T-helper 1 cell treated with Interleukin-12 subunit alpha and Interleukin-12 subunit beta and Interleukin-4 antibody, amounts not matched to agents 30 ng/mL and 1 ng/mL, for 36 hours (primary cell): ENCODE data around the gene LLGL1. TPM values are rescaled to one million over a fixed set of nuclear protein-coding genes. Genes with fewer than 3 reads are reported as not detected.

Experiments used
- intact Hi-C: fragments of 100-400 bp; cut with micrococcal nuclease; formaldehyde crosslinking; loops from one replicate; pipeline ENCODE4 v1.15.1; 2024
- total RNA-seq: library from RNA; stranded (reverse); gene quantifications from 2 replicates; pipeline ENCODE4 v1.2.3, GENCODE V29; 2022

The LLGL1 gene
- total RNA-seq, 1 donor from 2014 or later, result 21.9 TPM

DNA sequence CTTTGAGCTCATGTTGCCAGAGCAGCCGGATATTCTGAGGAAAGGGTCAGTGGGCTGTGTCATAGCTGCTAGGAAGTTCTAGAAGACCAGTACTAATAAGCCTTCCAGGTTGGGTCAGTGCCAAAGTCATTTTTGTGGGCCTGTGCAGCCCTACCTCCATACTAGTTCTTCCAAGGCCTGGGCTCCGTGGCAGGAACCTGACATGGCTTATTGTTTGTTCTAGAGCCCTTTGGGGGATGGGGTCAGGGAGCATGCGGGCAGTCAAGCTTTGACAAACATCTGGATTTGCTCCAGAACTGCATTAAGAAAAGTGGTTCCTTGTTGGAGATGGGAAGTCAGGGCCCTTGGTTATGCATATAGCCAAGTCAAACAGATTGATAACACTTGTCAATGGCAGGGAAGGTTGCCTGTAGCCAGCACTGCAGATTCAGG is 34.2 kb upstream of the LLGL1 start:
- intact Hi-C loops, result no loop called here

- intact Hi-C loops, result no loop called here
Measured at GRCh38 chr17:18191967-18192366, 33.5 kb upstream of the LLGL1 start.

GRCh38 chr17:18194394-18194793 is 31.0 kb upstream of the LLGL1 start:
- intact Hi-C loops, result no loop called here

- intact Hi-C loops, result no loop called here
Measured at GRCh38 chr17:18194804-18195203, 30.6 kb upstream of the LLGL1 start.

DNA sequence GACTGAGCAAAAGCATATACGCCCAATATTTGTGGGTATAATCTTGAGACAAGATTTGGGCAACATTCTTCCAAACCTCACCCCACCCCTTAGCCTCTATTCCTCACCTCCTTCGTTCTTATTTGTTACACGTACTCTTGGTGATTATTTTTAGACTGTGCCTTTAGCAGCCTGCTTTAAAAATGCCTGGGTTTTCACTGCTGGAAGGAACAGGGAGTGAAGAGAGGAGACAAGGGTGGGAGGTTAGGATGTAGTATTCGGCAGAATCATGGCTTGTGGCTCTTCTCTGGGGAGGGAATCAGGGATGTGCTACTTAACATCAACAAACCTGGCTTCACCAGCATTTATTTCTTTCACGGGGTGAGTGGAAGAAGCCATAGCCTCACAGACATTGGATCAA is 30.2 kb upstream of the LLGL1 start:
- intact Hi-C loops, result no loop called here

DNA sequence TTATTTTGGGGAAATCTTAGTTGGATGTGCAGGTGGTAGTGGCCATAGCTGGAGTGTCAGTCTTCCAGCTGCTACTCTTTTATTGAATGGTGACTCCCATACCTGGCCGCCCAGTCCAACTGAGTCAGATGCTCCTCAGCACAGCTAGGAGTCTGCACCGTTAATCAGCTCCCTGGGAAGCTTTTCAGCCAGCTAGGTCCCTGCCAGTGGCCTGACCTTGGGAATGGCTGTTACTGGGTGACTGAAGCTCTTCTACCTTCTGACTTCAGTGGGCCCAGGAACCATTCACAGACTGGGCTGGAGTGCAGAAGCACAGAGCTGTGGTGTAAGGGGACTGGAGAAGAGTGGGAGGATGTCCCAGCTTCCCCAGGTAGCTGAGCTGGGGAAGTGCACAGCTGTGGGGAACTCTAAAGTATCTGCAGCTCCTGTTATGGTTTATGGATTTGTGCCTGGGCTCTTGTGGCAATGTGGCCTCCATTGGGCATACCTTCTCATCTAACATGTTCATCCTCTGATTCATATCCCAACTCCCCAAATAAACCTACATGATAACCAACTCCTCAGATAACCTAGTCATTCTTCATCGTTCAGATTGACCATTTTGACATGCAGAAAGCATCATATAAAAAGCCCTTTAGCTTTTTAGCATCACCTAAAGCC is 27.8 kb upstream of the LLGL1 start:
- intact Hi-C loops, result no loop called here

- intact Hi-C loops, result no loop called here
Measured at GRCh38 chr17:18198530-18198929, 26.9 kb upstream of the LLGL1 start.

DNA sequence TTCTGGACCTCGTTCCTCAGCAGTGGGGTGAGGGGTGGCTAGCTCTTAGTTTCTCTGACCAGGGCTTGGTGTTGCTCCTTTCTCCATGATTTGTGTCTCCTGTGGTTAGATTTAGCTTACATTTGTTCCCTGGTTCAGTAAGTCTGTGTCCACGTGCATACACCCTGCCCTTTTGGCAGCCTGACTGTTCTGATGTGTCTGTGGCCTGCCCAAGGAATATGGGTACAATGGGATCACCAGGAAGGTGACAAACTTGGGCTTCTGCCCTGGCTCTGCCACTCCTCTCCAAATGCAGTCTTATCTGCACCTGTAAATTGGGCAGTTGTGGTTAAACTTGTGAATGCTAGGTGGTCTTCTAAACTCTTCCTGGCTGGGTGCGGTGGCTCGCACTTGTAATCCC is 24.3 kb upstream of the LLGL1 start:
- intact Hi-C loops, result no loop called here

DNA sequence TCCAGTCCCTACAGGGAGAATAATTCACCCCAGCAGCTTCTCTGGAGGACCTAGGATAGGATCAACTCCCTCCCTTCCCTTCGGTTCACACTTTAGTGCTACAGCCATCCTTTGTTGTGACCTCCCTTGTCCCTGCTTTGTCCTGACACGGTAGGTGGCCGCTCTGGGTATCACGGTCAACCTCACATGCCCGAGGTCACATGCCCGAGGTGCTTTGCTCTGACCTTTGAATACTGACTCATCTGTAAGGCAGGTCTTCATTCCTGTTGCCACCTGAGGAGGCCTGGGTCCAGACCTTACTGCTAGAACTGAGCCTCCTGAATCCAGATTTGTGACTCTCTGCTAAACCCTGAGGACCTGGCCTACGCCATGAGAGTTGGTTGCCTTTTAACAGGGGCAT is 22.1 kb upstream of the LLGL1 start:
- intact Hi-C loops, result no loop called here

GRCh38 chr17:18205861-18206260 is 19.6 kb upstream of the LLGL1 start:
- intact Hi-C loops, result no loop called here

- intact Hi-C loops, result no loop called here
Measured at GRCh38 chr17:18206962-18207361, 18.5 kb upstream of the LLGL1 start.

GRCh38 chr17:18208092-18208491 is 17.3 kb upstream of the LLGL1 start:
- intact Hi-C loops, result no loop called here

DNA sequence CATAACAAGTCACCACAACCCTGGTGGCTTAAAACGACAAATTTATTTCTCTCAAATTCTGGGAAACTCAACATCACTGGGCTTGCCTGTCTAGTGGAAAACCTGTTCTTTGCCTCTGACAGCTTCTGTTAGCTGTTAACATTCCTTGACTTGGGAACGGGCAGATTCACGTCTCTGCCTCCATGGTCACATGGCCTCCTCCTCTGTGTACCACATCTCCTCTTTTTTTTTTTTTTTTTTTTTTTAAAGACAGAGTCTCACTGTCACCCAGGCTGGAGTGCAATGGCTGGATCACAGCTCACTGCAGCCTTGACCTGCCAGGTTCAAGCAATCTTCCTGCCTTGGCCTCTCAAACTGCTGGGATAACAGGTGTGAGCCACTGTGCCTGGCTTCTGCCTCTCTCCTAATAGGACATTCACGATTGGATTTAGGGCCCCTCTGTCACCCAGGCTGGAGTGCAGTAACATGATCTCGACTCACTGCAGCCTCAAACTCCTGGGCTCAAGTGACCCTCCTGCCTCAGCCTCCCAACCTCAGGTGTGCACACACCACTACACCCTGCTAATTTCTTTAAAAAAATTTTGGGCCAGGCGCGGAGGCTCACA is 11.7 kb upstream of the LLGL1 start:
- intact Hi-C loops, result no loop called here

DNA sequence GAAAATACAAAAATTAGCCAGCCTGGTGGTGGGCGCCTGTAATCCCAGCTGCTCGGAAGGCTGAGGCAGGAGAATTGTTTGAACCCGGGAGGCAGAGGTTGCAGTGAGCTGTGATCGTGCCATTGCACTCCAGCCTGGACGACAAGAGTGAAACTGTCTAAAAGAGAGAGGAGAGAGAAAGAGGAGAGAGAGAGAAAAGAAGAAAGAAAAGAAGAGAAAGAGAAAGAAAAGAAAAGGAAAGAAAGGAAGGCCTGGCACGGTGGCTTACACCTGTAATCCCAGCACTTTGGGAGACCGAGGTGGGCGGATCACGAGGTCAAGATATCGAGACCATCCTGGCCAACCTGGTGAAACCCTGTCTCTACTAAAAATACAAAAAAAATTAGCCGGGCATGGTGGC is 8.5 kb upstream of the LLGL1 start:
- intact Hi-C loops, result loop anchor here (1.0 to 5.0 kb wide), 5 partner anchors 8 to 345 kb away; partner anchors contain the start of genes LLGL1, SMCR8 and TOP3A

DNA sequence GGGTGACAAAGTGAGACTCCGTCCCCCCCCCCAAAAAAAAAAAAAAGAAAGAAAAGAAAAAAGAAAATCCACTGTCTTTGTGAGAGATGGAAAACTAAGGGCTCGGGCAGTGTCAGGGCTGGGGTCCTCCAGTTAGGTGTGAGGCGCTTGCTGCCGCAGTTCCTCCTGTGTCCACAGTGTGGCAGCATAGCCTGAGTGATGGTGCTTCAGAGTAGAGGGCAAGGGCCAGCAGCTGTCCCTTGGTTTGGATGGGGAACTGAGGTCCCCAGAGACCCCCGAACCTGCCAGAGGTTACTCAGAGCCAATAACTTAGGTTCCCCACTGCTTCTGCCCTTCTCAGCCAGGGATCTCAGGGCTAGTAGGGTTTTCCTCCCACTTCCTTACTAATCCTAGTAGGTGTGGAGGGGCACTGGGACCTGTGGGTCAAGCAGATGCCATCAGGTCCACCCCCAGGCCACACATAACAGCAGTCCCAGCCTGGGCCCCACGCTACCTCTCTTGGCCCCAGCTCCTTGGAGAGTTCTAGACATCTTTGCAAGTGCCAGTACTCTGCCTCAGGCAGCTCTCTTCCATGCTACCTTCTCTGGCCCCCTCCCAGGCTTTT is 7.9 kb upstream of the LLGL1 start:
- intact Hi-C loops, result loop anchor here (1.0 to 5.0 kb wide), 5 partner anchors 8 to 345 kb away; partner anchors contain the start of genes LLGL1, SMCR8 and TOP3A

DNA sequence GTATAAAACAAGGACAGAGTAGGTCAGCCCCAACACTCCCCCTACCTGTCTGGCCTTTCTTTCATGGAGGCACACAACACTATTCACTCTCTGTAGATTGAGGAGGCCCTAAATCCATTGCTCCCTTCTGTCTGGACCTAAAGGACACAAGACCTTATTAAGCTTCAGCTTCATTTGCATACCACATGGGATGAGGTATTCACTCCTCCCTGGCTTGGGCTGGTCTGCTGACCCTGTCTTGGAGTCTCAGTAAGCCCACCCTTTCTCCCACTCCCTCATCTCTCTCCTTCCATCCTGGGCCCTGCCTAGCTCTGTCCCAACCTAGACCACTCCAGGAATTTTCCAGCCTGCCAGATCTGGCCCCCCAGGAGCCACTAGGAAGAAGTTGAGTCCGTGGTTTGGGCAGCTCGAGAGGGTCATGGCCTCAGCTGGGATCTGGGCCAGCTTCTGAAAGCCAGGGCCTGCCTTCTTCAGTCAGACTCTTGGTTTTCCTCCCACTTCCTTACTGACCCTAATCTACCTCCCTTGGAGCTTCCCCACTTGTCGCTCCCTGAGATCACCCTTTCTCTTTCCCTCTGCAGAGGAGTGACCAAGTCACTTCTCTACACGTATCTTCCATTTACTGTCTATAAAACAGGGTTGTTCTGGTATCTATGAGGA is 6.5 kb upstream of the LLGL1 start:
- intact Hi-C loops, result loop anchor here (5.0 kb wide), 1 partner anchor 343 kb away; no protein-coding TSS in a partner anchor

GRCh38 chr17:18224053-18224386 is 1.4 kb upstream of the LLGL1 start:
- intact Hi-C loops, result loop anchor here (2.0 kb wide), 1 partner anchor 139 kb away; the partner anchor contains the start of gene SHMT1

DNA sequence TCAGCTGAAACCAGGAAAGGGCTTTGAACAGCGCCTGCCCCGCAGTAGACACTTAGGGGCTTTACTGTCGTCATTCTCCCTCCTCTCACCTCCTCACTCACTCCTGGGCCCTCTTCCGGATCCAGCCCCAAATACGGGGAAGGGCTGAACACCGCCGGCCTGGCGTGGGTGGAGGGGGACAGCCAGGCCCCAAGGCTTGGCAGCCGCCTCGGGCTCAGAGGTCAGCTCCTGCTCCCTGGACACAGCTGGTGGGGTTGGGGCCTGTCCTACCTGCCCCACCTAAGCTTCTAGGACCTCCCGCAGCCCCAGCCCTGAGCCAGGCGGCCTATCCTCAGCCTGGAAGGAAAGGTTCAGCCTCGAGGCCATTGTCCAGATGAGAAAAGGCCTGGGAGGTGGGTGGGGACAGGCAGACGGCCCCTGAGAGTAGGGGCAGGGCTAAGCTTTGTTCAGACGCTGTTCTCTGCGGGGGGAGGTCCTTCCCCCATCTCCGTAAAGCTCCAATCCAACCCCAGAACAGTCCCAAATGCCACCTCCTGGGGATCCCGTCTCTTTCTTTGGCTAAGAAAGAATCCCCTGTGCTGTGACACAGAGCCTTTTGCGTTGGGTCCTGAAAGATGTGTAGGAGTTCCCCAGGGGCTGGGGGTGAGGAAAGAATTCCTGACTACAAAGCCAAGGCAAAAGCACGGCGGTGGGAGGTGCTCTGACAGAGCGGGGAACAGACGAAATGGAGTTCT is 881 bp upstream of the LLGL1 start:
- intact Hi-C loops, result loop anchor here (1.0 to 2.0 kb wide), 6 partner anchors 7 to 252 kb away; partner anchors contain the start of genes ALKBH5, DRC3, MIEF2 and SHMT1

DNA sequence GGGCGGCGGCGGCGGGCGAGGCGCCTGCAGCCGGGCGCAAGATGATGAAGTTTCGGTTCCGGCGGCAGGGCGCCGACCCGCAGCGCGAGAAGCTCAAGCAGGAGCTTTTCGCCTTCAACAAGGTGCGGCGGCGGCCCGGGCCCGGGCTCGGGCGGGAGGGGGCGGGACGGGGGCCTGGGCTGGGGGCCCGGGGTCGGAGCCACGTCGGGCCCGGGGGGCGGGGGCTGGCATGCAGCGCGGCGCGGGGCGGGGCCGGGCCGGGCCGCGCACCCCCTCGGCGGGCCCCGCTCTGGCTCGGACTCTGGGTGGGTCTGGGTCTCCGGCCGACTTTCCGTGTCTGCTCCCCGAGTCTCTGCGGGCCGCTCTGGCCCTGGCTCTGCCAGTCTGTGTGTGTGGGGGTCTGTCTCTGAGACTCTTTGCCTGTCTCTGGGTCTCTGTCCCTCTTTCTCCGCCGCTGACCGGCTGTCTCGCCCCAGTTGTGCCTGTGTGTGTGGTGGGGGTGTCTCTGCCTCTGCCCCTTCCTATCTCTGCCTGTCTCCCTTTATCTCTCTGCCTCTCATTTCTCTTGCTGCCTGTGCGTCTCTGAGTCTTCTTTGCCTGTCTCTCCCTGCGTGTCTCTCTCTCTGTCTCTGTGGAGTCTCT is 328 bp downstream of the LLGL1 start:
- intact Hi-C loops, result loop anchor here (1.0 to 2.0 kb wide), 6 partner anchors 8 to 253 kb away; partner anchors contain the start of genes ALKBH5, DRC3, MIEF2 and SHMT1

DNA sequence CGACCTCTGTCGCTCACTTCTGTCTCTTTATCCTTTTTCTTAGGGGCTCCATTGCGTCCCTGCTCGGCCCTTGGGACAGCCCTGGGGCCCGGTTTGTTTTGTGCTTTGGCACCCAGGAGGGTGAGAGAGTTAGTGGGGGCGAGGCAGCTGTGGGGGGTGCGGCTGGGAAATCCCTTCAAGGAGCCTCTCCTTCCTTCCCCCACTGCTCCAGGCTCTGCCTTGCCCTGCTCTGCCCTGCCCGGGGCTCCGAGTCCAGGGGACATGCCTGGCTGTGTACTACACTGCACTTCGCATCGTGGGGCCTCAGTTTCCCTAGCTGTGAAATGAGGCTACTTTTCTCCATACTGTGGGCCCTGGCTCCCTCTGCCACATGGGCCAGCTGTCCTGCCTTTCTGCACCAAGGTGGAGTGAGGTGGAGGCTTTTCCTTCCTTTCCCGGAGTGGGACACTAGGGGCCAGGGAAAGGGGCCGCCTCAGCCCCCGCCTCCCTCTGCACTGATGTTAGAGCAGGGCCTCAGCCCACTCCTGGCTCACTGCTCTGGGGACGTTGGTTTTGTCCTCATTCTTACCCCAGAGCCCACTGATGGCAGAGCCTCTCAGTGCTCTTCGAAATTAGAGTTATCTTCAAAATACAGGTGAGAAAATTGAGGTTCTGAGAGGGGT is 980 bp downstream of the LLGL1 start:
- intact Hi-C loops, result no loop called here
